Vagina (tissue), 2 donors: ENCODE results near the gene TMSB15C. TPM values are rescaled to one million over a fixed set of nuclear protein-coding genes. Genes with fewer than 3 reads are reported as not detected.
"Not testable (repeated sequence)": the region's sequence is repeated elsewhere in the genome, so short reads cannot be mapped to it uniquely, and the experiment has no call there.

Experiments
- DNase-seq, 2 donors: peaks; one replicate each; pipeline ENCODE4 v3.0.0-alpha.2; 2017; ENCODE audit errors: extremely low spot score in 2 of 2
- H3K27ac ChIP-seq: fragments of 200-600 bp; sonication (generic); one replicate; pipeline ENCODE4 v1.5.1; 2019
- H3K27me3 ChIP-seq: fragments of 200-600 bp; sonication (generic); one replicate; pipeline ENCODE4 v1.5.1; 2019
- H3K36me3 ChIP-seq, 2 donors: fragments of 200-600 bp; sonication (generic); one replicate each; pipeline ENCODE4 v1.5.1; 2017 to 2019
- H3K4me1 ChIP-seq: fragments of 200-600 bp; sonication (generic); one replicate; pipeline ENCODE4 v1.5.1; 2019
- H3K4me3 ChIP-seq, 2 donors: fragments of 200-600 bp; sonication (generic); 1 replicate in 1 of 2; 2 replicates in 1 of 2; pipeline ENCODE4 v1.5.1; 2016 to 2019
- H3K9me3 ChIP-seq: fragments of 200-600 bp; sonication (generic); one replicate; pipeline ENCODE4 v1.5.1; 2019
- CTCF ChIP-seq, 3 experiments: fragments of 450-650 bp in 2 of 3; fragments of 200-600 bp in 1 of 3; sonication (generic) in 1 of 3; IDR thresholded peaks; one replicate each; pipeline ENCODE4 v1.5.1; 2017 to 2019; ENCODE audit warnings: antibody characterized with exemption in 3 of 3, mild to moderate bottlenecking in 2 of 3, moderate library complexity in 2 of 3
- POLR2A ChIP-seq, 2 donors: fragments of 450-650 bp; IDR thresholded peaks; one replicate each; pipeline ENCODE4 v1.6.1; 2017; ENCODE audit warnings: antibody characterized with exemption in 2 of 2, mild to moderate bottlenecking in 2 of 2, moderate library complexity in 2 of 2
- POLR2AphosphoS5 ChIP-seq, 2 donors: sonication (generic); formaldehyde crosslinking; IDR thresholded peaks; one replicate each; pipeline ENCODE4 v1.9.0; 2017; ENCODE audit warnings: antibody characterized with exemption in 2 of 2, mild to moderate bottlenecking in 2 of 2, low read depth in 1 of 2; ENCODE audit not compliant: insufficient read depth in 1 of 2
- intact Hi-C: fragments of 100-400 bp; cut with DNase I; formaldehyde crosslinking; loops from one replicate; pipeline ENCODE4 v1.15.1; 2023
- total RNA-seq: library from RNA; depleted of rRNA; stranded (reverse); fragments of >200 nt; gene quantifications from one replicate; pipeline ENCODE4 v1.2.3, GENCODE V29; 2016

The TMSB15C gene
- total RNA-seq, 1 donor from 2014 or later: 4.7 TPM

DNA sequence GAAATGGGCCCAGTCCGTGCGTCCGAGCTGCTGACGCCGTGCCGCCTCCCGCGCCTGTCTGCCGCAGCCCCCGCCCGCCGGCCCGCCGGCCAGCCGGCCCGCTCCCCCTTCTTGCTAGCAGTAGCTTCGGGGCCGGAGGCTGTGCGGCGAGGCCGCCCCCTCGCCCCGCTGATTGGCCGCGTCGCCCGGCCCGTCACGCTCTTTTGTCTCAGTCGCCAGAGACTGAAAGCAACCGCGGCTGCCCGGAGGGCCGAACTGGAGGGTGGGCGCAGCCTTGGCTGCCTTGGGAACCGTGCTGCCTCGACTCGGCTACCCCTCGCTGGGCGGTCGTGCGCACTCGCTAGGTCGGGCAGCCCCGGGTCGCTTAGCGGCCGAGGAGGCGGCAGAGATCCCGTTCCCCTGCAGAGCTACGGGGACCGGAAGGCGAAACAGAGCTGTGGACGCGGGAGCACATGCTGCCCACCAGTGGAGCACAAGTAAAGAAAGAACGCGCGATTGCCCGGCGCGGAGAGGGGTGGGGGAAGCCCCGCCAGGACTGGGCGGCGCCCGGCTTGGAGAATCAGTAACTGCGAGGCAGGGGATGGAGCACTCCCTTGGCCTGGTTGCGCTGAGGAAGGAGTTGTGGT, 36.4 kb upstream of the TMSB15C start, which contains the start of gene ZCCHC18:
Gene ZCCHC18 (plus strand): TSS at position 198 of the 626 bp plus-strand sequence. CDS start 1,589 bp downstream, outside the sequence.
- intact Hi-C loops: no loop called here

GRCh38 chrX:104110491-104111240, 34.6 kb upstream of the TMSB15C start:
- H3K4me1 ChIP-seq, H3K27ac ChIP-seq, intact Hi-C loops, H3K9me3 ChIP-seq, DNase-seq, H3K27me3 ChIP-seq, H3K4me3 ChIP-seq, H3K36me3 ChIP-seq: not testable (repeated sequence)

More for the DNA sequence above, 36.4 kb upstream of the TMSB15C start, which contains the start of gene ZCCHC18:
- Histone ChIP-seq H3K27me3 (no peaks in the 10 kb centered on the region), H3K9me3 (no peaks in the 10 kb centered on the region), H3K36me3 (no peaks in the 10 kb centered on the region), H3K27ac (peak within 1 kb of the TSS; percentile 72), H3K4me1 (no peaks in the 10 kb centered on the region), H3K4me3 (peak within 1 kb of the TSS; percentile 48 to 49)
- no peak for DNase-seq
- peak in 1 of 2 donors; percentile 61 for TF ChIP-seq POLR2AphosphoS5 (IDR thresholded peaks at IDR 0.05; ENCODE audit: insufficient read depth in 1 of 2, low read depth in 1 of 2)
- no peak for TF ChIP-seq CTCF (IDR thresholded peaks at IDR 0.05)
- no peak for TF ChIP-seq POLR2A (IDR thresholded peaks at IDR 0.05)

- Histone ChIP-seq H3K4me3 (no peak overlapping the region), H3K4me1 (no peaks in the 10 kb centered on the region), H3K27ac (no peak overlapping the region), H3K36me3 (no peaks in the 10 kb centered on the region), H3K27me3 (no peaks in the 10 kb centered on the region), H3K9me3 (no peaks in the 10 kb centered on the region)
- DNase-seq: no peak
- TF ChIP-seq CTCF (IDR thresholded peaks at IDR 0.05) (no peak), POLR2A (IDR thresholded peaks at IDR 0.05) (no peak), POLR2AphosphoS5 (IDR thresholded peaks at IDR 0.05; ENCODE audit: insufficient read depth in 1 of 2, low read depth in 1 of 2) (no peak)
- intact Hi-C loops: no loop called here
Measured at GRCh38 chrX:104108955-104109354, 32.9 kb upstream of the TMSB15C start.

GRCh38 chrX:104105330-104106262, 29.6 kb upstream of the TMSB15C start:
- no peaks in the 10 kb centered on the region for H3K4me1 ChIP-seq
- H3K27me3 ChIP-seq: no peaks in the 10 kb centered on the region
- no peaks in the 10 kb centered on the region for H3K36me3 ChIP-seq
- no peak for DNase-seq
- no peak overlapping the region for H3K27ac ChIP-seq
- intact Hi-C loops: no loop called here
- H3K9me3 ChIP-seq: no peaks in the 10 kb centered on the region
- TF ChIP-seq CTCF (IDR thresholded peaks at IDR 0.05) (no peak), POLR2A (IDR thresholded peaks at IDR 0.05) (no peak), POLR2AphosphoS5 (IDR thresholded peaks at IDR 0.05; ENCODE audit: insufficient read depth in 1 of 2, low read depth in 1 of 2) (no peak)
- H3K4me3 ChIP-seq: no peak overlapping the region

DNA sequence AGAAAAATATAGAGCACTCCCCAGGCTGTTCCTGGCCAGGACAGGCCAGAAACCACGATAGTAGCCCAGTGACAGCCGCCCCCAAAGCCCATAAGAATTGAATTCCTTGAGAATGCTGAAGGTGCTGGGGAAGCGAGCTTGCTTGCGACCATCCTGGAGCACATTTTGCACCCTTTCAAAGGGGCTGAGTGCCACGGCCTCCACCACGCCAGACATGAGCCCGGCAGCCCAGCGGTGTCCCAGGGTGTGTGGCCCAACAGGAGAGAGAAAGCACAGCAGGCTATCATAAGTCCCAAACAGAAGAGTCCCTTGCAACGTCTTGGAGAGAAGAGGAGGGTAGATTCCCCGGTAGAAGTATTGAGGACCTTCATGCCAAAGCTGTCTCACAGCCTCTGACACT, 28.6 kb upstream of the TMSB15C start:
- no peaks in the 10 kb centered on the region for H3K36me3 ChIP-seq
- H3K27me3 ChIP-seq: no peaks in the 10 kb centered on the region
- H3K4me3 ChIP-seq: no peak overlapping the region
- H3K27ac ChIP-seq: no peak overlapping the region
- no peaks in the 10 kb centered on the region for H3K9me3 ChIP-seq
- no peak for DNase-seq
- TF ChIP-seq POLR2A (IDR thresholded peaks at IDR 0.05) (no peak), POLR2AphosphoS5 (IDR thresholded peaks at IDR 0.05; ENCODE audit: insufficient read depth in 1 of 2, low read depth in 1 of 2) (no peak), CTCF (IDR thresholded peaks at IDR 0.05) (no peak)
- intact Hi-C loops: no loop called here
- H3K4me1 ChIP-seq: no peaks in the 10 kb centered on the region
